Putamen (tissue), 1 donor: ENCODE data around the gene LONRF3.

Experiments used
- DNase-seq: peaks from one replicate; pipeline ENCODE4 v3.0.0-alpha.2; 2016; ENCODE audit warnings: low spot score

The LONRF3 gene

DNA sequence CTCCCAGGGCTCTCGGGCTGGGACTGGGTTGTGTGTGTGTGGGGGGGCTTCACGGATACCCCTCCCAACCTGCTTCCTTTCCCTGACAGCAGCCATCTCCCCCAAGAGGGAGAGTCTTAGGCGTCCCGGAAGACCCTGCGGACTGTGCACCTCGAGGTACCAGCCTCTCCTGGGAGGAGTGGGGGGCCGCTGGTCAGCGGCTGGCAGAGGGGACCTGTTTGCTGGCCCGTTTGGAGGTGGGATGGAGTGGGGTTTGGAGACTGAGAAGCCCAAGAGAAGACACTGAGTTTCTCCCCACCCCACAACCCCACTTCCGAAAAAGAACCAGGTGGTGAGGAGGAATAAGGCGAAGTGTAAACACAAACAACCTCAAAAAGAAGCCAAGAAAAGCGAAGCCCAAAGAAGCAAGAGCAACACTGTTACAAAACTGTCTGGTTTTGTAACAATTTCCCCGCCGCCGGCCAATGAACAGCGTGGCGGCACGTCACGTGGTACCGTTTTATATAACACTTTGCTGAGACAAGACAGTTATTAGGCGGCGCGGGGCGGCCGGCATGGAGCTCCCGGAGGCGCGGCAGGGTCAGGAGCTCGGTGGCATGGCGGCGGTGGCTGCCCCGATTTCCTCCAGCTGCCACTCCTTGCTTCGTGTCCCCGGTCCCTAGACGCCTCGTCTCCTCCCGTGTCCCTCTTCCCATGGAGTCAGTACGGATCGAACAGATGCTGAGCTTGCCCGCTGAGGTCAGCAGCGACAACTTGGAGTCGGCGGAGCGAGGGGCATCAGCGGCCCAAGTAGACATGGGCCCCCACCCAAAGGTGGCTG, at the start of gene LONRF3:
TSS of gene LONRF3 (plus strand) at position 531 of the 820 bp plus-strand sequence. CDS start at position 694, 163 bp downstream.
- peak; percentile 53 for DNase-seq

DNA sequence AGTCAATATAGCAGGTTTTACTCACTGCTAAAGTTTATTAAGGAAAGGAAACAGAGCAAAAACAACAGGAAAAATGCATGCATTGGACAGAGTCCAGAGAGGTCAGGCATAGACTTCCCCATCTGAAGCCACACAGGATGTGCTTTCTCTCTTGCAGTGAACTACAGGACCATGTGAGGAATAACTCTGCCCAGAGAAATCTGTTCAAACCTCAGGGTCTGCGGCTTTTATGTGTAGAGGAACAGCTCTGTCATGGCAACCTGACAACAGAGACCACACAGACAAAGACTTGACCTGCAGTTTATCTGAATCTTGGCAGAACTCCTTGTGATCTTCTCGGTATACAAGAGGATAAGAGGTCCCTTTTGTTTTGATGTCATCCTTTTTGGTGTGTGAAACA, 46.3 kb upstream of the LONRF3 start:
- no peak for DNase-seq

DNA sequence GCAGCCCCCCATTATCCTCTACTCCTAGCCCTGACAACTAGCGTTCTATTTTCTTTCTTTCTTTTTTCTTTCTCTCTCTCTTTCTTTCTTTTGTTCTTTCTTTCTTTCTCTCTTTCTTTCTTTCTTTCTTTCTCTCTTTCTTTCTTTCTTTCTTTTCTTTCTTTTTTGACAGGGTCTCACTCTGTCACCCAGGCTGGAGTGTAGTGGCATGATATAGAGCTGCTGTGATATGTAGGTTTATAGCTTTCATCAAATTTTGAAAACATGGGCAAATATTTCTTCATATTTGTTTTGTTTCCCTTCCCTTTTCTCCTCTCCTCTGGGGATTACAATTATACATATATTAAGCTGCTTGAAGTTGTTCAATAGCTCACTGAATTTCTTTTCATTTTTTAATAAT, 39.1 kb upstream of the LONRF3 start:
- no peak for DNase-seq

DNA sequence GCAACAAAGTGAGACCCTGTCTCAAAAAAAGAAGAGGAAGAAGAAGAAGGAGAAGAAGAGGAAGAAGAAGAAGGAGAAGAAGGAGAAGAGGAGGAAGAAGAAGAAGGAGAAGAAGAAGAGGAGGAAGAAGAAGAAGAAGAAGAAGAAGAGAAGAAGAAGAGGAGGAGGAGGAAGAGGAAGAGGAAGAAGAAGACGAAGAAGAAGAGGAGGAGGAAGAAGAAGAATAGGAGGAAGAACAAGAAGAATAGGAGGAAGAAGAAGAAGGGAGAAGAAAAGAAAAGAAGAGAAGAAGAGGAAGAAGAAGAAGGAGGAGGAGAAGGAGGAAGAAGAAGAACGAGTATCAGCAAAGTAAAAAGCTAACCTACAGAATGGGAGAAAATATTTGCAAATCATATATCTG, 33.3 kb upstream of the LONRF3 start:
- DNase-seq, result no peak

DNA sequence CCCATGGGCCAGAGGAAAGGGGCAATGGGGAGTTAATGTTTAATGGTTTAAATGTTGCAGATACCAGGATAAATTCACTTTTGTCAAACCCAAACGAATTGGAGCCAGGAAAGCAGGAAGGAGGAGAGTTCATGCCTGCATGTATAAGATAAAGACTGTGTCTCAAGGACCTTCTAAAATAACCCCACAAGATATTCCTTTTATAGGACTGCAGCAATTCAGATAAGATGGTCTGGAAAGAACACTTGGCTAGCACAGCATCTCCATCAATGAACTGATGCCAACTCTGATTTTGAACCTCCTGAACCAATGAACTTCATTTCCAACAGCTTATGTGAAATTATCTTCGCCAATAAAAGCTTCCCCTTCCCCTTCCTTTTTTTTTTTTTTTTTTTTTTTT, 31.3 kb upstream of the LONRF3 start:
- DNase-seq, result no peak

DNA sequence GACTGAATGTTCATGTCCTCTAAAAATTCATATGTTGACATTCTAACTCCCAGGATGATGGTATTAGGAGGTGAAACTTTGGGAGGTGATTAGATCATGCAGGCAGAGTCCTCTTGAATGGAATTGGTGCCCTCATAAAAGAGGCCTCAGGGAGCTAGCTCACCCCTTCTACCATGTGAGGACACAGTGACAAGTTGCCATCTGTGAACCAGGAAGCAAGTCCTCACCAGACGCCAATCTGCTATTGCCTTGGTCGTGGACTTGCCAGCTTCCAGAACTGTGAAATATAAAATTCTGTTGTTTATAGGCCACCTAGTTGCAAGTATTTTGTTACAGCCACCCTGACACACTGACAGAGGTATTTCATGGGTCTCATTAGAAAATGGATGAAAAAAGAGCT, 28.5 kb upstream of the LONRF3 start:
- no peak for DNase-seq

DNA sequence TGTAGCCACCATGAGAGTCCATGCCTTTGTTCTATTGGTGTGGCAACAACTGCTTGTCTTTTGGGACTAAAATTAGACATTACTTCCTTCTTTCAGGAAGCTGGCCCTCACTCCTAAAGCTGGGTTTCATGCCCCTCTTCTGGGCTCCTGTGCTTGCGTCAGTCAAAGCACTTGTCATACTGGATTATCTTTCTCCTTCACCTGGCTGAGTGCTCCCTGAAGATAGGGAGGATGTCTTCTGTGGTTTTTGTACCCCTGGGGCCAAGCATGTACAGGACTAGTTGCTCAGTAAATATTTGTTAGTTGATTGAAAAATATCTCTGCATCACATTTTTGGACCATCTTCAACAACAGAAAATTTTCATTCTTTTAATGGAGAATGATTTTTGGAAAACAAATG, 26.1 kb upstream of the LONRF3 start:
- DNase-seq, result no peak

DNA sequence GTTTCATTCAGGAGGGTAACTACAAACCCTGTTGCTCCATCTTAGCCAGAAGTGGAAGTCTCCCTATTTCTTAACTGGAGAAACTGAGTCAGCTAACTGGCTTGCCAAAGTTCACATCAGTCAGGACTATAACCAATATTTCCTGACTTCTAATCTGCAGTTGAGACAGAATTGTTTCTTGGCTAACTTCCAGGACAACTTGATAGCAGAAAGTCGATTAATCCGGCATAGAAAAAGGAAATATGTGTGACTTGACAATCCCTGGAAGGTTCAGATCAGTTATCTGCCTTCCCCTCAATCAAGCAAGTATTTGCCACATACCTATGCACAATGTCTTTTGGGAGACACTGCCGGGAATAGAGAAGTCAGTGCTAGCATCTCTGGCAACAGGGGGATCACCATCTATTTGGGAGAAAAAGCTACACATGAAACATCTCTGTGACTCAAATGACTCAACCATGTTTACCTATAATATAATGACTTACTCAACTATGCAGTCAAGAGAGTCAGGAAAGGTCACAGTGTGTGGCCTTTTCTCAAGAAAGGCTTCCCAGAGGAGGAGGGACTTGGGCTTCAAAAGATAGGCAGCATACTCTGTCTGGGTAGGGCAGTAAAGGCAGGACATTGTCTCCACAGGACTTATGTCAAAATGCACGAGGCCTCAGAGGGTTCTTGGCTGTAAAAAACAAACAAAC, 12.4 kb upstream of the LONRF3 start:
- DNase-seq, result no peak

DNA sequence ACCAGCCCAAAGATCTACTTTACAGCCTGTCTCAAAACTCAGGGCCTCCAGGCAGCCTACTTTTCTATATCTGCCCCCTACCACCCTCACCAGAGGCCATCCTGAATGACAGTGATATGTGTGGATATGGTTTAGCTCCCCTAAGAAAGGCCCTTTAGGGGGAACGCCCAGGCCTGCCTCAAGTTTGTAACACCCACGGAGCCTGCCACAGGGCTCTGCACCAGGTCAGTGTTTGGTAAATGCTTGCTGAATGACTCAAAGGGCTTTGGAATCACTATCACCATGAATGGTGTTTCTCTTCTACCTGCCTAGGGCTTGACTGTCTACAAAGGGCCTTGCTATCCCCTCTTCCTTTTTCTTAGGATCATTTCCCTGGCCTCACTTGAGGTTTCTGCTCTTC, 11.3 kb upstream of the LONRF3 start:
- DNase-seq, result no peak

DNA sequence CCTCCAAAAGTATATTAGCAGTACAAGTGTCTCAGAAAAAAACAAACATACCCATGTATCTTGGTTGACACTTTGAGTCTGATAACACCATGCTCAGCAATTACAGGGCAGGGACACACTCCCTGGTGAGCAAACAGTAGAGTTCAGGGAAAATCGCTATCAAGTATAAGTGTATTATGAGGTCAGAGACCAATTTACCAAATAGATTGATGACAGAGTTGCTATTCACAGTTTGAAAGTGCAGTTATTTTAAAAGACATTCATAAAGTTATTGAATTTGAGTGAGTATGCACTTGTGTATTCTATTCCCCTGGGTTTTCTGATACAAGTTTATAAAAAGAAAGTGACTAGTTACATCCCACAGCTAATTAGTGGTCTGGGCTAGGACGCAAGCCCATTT, 10.2 kb upstream of the LONRF3 start:
- DNase-seq, result no peak

DNA sequence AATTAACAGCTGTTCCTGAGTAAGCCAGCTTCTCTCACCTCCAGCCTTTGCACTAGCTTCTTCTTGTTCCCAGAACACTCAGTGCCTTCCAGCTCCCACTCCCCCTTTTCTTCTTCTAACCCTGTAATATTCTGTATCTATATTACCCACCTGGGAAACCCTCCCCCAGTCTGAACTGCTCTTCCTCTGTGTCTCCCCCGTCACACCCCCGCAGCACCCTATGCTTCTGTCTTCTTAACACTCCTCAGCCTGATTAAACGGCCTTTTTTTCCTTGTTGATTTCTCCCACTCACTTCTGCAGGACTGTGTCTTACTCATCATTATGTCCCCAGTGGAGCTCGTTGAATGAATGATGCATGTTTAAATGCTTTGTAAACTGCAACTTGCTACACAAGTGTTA, 9.0 kb upstream of the LONRF3 start:
- DNase-seq, result no peak

DNA sequence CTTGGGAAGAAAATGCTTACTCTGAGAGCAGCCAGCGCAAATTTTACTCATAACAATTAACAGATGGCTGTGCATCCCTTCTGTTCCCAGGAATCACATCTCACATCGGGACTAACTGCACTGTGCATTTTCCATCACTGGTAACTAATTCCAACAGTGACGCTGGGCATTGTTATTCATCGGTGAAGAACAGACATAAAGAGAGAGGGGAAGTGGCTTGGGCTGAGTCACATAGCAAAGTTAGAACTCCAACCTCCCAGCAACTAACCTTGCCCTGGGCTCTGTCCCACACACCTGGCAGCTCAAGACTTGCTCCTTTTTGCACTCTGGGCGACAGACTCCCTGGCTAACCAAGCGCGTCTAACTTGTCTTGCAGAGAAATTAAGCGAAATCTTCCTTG, 6.4 kb upstream of the LONRF3 start:
- DNase-seq, result no peak

DNA sequence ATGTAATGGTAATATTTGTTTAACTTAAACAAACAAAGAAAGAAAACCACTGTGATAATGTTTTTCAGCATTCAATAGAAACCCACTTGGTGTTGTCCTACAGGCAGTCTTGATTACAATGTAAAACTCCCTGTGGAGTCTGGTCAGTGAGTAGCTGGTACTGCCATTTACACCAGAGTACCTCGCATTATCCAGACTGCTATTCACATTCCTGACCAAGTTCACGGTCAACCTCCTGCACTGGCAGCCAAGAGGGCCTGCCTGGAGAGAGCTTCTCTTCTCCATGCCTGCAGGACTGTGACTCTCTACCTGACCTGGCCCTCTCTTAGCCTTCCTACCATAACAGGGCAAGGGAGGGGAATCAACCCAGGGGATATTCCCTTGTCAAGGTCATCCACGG, 2.9 kb upstream of the LONRF3 start:
- no peak for DNase-seq

DNA sequence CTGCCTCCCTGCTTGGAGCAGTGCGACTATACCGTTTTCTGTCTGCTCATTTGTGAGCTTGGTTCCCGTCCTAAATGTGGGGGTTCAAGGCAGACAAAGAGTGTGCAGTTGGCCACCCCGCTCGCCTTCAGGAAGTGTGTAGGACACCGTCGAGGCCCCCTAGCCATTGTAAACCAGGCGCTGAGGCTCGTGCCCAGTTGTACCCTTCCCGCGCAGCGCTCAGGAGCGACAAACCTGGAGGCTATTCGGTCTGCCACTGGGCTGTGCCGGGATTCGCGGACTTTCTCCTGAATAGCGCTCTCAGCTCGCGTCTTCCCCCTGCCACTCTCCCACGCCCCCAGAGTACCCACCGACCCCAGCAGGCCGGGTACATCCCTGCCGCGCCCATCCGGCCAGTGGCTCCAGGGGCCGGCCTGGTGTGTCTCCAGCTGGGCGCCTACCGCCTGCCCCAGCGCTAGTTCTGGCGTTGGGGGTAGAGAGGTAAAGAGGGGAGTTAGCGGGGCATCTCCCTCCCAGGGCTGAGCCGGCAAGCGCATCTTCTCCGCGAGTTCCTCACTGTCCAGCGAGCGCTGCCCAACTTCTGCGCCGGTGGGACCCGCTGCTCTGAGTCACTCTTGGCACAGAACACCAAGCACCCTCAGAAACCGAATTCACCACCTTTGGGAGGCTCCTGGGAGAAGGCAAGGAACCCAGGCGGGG, 880 bp upstream of the LONRF3 start:
- DNase-seq, result no peak

DNA sequence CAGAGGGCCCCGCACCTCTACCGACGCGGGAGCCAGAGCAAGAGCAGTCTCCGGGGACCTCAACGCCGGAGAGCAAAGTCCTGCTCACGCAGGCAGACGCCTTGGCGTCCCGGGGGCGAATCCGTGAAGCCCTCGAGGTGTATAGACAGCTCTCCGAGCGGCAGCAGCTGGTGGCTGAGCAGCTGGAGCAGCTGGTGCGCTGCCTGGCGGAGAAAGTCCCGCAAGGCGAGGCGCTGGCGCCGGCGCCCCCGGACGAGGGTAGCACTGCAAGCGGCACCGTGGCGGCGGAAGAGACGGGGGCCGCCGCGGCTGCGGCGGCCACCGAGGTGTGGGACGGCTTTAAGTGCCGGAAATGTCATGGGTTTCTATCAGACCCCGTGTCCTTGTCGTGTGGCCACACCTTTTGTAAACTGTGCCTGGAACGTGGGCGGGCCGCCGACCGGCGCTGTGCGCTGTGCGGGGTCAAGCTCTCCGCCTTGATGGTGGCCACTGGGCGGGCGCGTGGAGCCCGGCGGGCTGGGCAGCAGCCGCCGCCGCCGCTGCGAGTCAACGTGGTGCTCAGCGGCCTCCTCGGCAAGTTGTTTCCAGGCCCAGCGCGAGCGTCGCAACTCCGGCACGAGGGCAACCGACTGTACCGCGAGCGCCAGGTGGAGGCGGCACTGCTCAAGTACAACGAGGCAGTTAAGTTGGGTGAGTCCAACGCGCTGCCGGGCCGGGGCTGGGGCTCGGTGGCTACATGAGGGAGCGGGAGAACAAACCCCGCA, 672 bp downstream of the LONRF3 start:
- no peak for DNase-seq

DNA sequence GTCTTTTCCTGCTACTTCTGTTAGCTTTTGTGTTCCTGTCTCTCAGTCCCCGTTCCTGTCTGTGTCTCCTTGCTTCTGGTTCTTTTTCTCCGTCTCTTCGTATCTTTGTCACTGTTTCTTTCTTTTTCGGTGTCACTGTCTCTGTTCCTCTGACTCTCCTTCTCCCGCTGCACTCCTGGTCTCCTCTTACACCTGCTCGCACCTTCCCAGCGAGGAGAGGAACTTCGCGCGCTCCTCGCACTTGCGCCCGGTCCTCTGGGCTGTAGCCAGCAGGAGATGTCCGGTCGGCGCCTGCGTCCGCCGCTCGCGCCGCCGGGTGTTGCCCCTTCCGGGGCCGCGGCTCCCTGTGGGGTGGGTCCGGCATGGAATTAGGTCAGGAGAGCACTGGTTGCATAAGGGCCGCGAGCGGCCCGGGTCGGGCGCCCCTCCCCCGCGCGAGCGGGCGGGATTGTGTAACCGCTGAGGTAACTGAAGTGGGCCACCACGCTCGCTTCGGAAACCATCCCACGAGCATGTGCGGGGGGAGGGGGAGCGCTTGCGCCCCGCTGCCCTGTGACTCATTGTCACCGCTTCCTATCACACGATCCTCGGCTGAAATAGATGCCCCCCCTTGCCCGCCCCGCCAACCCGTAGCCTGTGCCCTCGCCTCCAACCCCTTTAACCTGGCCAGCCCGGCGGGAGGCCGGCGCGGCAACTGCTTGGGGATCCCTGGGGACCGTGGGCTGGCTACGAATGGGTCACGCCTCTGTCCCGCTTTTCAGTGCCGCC, 1.6 kb downstream of the LONRF3 start:
- DNase-seq, result no peak

DNA sequence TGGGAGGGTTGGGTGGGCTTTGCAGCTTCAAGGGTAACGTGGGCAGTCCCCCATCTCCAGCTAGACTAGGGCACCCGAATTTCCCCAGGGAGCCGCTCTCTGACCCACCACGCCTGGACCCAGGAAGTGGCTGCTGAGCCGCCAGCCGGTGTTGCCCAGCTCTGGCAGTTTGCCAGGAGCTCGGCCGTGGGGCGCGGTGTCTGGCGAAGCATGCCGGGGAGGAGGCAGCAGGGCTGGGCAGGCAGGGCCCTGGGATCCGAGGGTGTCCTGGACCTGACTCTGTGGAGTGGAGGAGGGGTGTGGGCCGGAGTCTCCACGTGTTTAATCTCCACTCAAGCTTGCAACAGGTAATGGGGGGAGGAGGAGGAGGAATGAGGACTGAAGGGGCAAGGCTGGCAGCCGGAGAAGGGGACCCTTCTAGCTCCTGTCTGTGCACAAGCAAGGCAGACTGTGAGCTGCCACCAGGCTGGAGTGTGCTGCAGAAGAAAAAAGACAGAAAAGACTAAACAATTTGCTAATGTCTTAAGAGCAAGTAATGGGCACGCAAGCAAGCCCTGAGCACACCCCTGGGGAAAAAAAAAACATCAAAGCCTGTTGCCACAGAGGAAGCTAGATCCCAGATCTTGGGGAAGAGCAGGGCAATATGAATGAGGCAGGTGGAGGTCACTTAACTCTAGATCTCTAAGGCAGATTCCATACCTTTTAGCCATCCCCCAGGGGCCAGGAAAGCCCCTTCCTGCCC, 2.4 kb downstream of the LONRF3 start:
- DNase-seq, result no peak

DNA sequence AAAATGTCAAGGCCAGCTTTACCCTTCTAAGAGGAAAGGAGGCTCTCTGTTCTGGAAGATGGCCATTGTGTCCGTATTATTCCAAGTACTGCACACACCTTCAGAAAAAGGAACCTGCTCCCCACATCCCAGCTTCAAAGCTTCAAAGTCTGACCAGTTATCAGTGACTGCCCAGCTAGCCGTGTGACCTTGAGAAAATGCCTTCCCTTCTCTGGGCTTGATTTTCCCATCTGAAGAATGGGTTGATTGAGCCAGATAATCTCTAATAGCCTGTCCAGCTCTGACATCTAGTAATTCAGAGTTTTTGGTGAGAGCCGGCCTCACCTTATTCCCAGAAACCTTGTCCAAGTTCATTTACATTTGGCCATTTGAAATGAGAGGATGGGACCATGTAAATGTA, 3.0 kb downstream of the LONRF3 start:
- no peak for DNase-seq

DNA sequence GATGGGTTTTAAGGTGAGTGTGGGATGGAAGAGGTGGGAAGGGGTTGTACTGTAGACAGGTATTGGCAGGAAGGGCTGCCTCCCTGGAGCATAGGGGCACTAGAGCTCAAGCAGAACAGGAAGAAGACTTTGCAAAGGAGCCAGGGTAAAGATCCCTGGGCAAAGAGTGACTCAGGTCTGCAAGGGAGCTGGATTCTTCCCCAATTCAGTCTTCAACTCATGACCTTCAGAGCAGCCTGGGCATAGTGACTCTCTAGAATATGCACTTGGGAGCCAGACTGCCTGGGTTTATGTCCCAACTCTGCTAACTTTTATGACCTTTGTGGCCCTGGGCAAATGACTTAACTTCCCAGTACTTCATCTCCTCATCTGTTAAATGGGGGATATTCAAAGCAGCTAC, 4.0 kb downstream of the LONRF3 start:
- DNase-seq, result no peak

DNA sequence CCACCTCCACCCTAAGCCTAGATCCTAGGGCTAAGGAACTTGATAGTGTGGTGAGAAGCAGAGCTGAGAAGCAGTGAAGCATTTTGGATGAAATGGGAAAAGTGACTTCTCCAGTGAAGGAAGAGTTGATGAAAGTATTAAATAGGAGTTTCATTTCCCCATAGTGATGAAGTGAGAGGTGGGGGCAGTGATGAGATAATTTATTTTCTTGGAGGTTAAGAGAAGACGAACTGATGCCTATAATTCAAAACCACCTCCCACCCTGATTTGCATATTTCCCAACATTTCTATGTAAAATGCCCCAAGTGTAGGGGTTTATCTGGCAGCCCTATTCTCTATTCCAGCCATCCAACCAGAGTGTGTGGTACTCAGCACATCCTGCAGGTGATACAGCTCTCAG, 6.3 kb downstream of the LONRF3 start:
- DNase-seq, result no peak

DNA sequence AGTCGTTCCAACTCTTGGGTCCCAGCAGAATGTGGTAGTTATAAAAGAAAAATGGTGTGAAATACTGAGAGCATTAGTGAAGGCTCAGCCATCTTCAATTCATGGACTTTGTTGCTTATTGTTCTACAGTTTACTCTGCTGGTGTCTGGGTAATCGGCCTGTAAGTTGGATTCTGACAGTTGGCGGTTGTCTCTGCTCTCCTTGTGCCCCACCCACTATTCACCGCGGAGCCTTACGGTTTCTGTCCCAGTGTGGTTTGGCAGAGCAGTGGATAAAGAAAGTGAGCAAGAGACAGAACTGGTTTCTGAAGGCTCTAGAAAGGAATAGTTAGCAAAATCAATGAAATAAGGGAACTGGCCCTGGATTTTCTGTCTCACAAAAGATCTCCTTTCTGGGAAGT, 9.1 kb downstream of the LONRF3 start:
- DNase-seq, result no peak
